ENCODE measurements around the gene SERPINI2. TPM values are rescaled to one million over a fixed set of nuclear protein-coding genes. Genes with fewer than 3 reads are reported as not detected.

SERPINI2 gene
- total RNA-seq, 4 donors from 2014 or later: not detected

DNA sequence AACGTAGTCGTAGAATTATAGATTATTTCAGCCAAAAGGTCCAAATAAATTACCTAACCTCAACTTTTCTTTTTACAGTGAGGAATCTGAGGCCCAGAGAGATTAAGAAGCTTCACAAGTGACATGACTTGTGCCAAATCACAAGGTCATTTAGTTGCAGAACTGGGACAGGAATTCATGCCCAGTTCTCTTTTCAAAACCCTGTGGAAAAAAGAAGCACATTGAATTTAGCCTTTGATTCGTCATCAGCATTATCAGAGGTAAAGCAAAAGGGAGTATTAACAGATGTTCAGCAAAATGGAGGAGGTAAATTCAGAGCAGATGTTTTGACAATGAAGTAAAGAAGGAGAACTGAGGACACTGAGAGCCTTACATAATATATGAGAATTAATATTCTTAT, 4.5 kb downstream of the SERPINI2 start:
- Histone ChIP-seq H3K27me3 (no peaks in the 10 kb centered on the region), H3K4me3 (no peak overlapping the region), H3K9me3 (no peaks in the 10 kb centered on the region), H3K4me1 (no peaks in the 10 kb centered on the region), H3K27ac (no peak overlapping the region), H3K36me3 (no peaks in the 10 kb centered on the region)
- in situ Hi-C loops (cut with MboI; ENCODE audit: low sequenced_read_pairs in 4 of 4): no loop called here
- no peak for ATAC-seq
- DNase-seq: no peak
- intact Hi-C loops (cut with DNase I; ENCODE audit: low total_unique reads): no loop called here
- TF ChIP-seq CTCF (IDR thresholded peaks at IDR 0.05 in 4 of 5, conservative IDR thresholded peaks at IDR 0.05 in 1 of 5): no peak
- no peak for TF ChIP-seq POLR2A (IDR thresholded peaks at IDR 0.05)

DNA sequence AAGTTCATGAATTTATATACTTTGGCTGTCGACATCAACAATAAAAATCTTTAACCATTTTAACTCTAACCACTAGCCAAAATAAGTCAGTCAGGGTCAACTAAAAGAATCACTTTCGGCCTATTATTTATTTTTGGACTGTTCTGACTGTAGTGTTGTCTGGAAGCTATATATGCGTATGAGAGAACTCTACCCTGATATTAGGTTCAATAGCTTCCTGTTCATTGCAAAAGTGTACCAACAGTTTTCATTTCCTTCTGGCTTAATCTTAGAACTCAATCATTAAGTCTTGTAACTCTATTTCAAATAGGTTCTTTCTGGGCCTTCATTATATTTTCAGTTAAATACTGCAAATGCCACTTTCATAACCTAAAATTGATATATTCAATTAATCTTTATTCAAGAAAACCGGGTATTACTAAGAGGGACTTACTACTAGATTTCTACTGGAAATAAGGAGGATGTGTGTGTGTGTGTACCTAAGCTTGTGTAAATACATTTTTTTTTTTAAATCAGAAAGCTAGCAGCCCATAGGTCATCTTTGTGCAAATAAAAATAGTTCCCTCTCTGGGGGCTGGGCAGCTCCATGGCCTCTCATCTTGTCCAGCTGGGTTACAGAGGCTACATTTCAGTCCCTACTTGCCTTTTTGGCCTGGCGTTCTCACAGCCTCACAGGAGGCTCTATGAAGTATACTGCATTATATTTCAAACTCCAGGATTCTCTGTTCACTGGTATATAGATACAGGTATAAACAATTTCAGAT, 5.8 kb downstream of the SERPINI2 start:
- Histone ChIP-seq H3K36me3 (no peaks in the 10 kb centered on the region), H3K9me3 (no peaks in the 10 kb centered on the region), H3K27ac (no peak overlapping the region), H3K27me3 (no peaks in the 10 kb centered on the region), H3K4me3 (no peak overlapping the region), H3K4me1 (no peaks in the 10 kb centered on the region)
- ATAC-seq (no peak), DNase-seq (no peak)
- in situ Hi-C loops (cut with MboI; ENCODE audit: low sequenced_read_pairs in 4 of 4): no loop called here
- TF ChIP-seq CTCF (IDR thresholded peaks at IDR 0.05 in 4 of 5, conservative IDR thresholded peaks at IDR 0.05 in 1 of 5) (no peak), POLR2A (IDR thresholded peaks at IDR 0.05) (no peak)
- intact Hi-C loops (cut with DNase I; ENCODE audit: low total_unique reads): no loop called here

DNA sequence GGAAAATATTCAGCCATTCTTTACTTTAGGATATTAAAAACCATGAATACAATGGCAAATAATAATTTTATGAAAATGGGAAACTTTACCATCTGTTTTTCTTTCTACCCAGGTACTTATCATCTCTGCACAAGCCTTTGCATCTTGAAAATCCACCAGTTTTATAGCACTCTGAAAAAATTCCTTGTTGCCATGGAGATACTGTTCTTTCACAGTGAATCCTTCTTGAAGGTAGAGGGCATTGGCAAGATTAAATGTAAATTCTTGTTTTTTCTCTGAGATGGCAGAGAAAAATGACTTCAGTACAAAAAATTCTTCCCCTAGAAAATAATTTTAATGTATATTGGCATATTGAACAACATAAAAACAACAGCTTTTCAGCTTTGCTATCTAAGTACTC, 6.9 kb downstream of the SERPINI2 start:
- Histone ChIP-seq H3K36me3 (no peaks in the 10 kb centered on the region), H3K4me1 (no peaks in the 10 kb centered on the region), H3K27me3 (no peaks in the 10 kb centered on the region), H3K27ac (no peak overlapping the region), H3K9me3 (no peaks in the 10 kb centered on the region), H3K4me3 (no peak overlapping the region)
- TF ChIP-seq POLR2A (IDR thresholded peaks at IDR 0.05) (no peak), CTCF (IDR thresholded peaks at IDR 0.05 in 4 of 5, conservative IDR thresholded peaks at IDR 0.05 in 1 of 5) (no peak)
- intact Hi-C loops (cut with DNase I; ENCODE audit: low total_unique reads) (no loop called here), in situ Hi-C loops (cut with MboI; ENCODE audit: low sequenced_read_pairs in 4 of 4) (no loop called here)
- DNase-seq (no peak), ATAC-seq (no peak)

DNA sequence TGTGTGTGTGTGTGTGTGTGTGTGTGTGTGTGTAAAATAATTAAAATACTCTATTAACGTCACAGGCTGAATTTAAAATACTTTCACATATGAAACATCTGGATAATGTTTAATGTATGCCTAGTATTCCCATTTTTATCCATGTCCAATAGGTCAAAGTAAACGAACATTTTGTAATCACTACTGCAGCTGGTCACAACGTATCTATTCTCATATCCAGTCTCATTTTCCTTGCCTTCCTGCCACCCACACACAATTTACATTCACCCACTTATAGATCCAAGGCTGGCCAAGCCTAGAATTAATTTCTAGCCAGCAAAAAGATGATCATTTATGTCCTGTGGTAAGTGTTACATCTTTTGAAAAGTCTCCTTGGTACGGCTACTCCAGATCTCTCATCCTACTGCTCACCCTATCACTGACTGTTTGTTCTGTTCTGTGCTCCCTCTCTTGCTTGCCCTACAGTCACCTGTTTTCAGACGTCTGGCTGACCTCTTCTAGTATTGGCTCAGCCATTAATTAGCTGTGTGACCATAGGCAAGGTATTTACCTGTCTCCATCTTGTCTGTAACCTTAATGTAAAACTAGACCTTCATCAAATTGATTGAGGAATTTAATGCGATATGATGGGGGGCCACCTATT, 17.6 kb downstream of the SERPINI2 start:
- intact Hi-C loops (cut with DNase I; ENCODE audit: low total_unique reads) (no loop called here), in situ Hi-C loops (cut with MboI; ENCODE audit: low sequenced_read_pairs in 4 of 4) (no loop called here)
- Histone ChIP-seq H3K4me1 (peaks cover 0 to 4% of the 10 kb centered on the region in 2 donors), H3K36me3 (no peaks in the 10 kb centered on the region), H3K27me3 (no peaks in the 10 kb centered on the region), H3K4me3 (no peak overlapping the region), H3K27ac (no peak overlapping the region), H3K9me3 (no peaks in the 10 kb centered on the region)
- TF ChIP-seq POLR2A (IDR thresholded peaks at IDR 0.05): no peak
- TF ChIP-seq CTCF (IDR thresholded peaks at IDR 0.05 in 4 of 5, conservative IDR thresholded peaks at IDR 0.05 in 1 of 5): no peak
- no peak for ATAC-seq
- DNase-seq: no peak
